GM12892 (cell line): Measurements from ENCODE around the gene ARHGAP15.

Source experiments
- POLR2A ChIP-seq: IDR thresholded peaks from 2 replicates; pipeline ENCODE4 v1.6.1; 2011; ENCODE audit warnings: low read depth, low read length, control low read depth
- TAF1 ChIP-seq: IDR thresholded peaks from 2 replicates; pipeline ENCODE4 v1.6.1; 2011; ENCODE audit warnings: low read depth, mild to moderate bottlenecking, control low read depth, low read length, borderline replicate concordance

GRCh38 chr2:143717053-143717452 lies 587.8 kb downstream of the ARHGAP15 start:
- TF ChIP-seq POLR2A (no peak), TAF1 (no peak)
